ENCODE results near the gene MFAP3L.
"Not testable (repeated sequence)": the region's sequence is repeated elsewhere in the genome, so short reads cannot be mapped to it uniquely, and the experiment has no call there.

Gene MFAP3L

DNA sequence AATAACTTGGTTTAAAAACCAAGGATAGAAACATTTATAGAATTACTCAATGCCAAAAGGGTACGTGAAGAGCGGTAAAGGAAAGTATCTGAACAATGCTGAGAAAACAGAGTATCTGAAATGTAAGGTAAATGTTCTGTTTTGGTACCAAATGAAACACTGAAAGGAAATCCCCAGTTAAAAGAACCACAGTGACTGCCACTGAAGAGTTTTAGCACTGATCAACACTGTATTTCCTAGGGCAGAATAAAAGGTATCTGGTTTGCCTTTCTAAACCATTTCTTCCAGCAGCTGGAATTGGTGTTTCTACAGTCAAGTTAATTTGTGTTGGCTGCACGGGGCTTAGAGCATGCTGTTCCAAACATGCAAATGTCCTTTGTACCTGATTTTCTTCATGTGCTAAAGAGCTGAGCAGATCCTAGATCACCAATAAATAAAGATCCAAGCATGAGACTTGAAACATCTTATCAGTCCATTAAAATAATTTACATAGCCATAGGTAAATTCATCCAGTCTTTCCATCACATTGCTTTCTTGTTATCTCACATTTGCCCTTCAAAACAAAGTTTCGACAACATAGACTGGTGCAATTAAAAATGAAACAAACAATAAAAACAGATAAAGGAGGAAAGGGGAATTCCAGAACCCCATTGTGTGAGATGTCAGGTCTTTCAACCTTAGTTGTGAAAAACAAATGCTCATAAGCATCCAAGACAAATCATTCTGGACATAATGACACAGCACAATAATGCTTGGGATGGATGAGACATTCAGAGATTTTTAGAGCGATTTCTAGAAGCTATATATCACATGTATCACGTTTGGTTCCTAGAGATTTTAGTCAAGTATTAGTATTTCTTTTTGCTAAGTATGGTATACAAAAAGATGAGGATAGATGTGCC is 38.6 kb downstream of the MFAP3L start:
- no peak for DNase-seq (ENCODE audit: low spot score)

DNA sequence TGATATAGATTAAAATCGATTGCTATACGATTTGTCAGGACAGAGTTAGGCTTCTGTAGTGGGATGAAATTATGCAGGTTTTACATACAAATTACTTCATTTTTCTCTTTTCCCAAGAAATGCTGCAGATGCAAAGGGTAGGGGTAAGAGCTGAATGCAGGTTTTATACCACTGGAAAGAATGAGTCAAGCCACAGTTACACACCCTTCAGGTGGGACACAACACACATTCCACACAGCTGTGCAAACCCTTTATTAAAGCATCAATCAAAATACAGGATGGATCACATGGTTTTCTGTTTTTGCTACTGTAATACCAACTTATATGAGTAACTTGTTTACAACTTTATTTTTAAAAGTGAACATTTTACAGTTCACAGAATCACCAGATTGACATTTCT is 39.8 kb downstream of the MFAP3L start:
- no peak for DNase-seq (ENCODE audit: low spot score)

DNA sequence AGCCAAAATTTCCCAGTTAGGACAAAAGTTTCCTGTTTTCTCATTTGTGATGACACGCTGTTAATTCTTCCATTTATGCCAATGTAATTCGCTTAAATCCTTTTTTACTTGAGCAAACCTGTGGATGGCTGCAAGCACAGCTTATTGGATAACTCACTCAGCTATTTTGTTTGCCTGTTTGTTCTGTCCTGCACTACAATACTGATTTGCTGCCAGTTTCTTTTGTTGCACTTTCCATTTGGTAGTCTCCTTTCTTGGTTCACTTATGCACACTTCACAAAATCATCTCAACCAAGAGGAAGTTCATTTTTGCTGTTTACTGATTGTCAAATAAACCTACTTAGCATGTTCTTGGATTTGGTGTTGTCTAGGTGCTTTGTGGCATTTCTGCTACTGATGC is 40.3 kb downstream of the MFAP3L start:
- no peak for DNase-seq (ENCODE audit: low spot score)

DNA sequence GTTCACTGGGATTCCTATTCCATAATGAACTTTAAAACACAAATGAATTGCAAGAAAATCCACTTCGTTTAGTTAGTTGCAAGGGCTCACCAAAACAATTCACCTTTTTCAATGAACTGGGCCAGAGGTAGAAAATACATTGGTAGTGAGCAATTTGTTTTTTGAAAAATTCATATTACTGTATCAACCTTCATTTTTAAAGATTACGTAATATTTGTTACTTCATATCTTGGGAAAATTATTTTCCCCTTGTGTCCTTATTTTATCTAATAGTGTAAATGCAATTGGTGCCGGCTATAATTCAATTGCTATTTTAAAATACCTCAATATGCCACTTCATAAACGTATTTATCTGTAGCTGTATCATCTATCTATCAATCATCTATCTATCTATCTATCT is 41.5 kb downstream of the MFAP3L start:
- no peak for DNase-seq (ENCODE audit: low spot score)

DNA sequence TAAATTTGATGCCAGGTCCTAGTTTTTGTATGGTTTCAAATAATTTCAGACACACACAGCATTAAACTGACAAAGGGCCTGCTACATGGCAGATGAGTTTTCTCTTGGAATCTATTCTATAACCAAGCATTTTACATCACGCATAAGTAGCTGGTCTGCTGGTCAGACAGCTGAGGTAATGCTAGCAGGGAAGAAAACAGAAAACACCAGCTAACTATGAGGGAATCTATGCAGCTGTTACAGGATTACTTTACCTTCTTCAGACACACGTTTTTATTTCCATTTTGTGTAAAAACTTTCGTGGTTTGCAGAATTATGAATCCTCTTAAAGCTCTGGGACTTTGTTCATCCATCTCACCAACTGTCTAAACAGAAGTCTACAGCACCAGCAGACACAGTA is 42.0 kb downstream of the MFAP3L start:
- no peak for DNase-seq (ENCODE audit: low spot score)

DNA sequence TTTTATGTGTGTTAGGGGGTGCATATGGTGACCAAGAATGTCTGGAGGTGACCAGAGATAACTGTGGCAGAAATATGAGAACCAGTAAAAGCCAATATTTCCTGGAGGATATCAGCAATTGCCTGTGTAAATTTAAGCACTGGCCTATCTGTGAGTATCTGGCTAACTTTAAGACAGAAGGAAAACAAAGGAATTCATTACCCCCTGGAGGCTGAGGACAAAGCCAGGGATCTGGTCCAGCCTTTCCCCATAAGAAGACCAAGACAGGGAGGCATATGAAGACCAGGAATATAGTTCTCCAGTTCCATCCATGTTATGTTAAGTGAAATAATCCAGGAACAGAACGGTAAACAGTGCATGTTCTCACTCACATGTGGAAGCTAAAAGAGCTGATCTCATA is 49.2 kb downstream of the MFAP3L start:
- no peak for DNase-seq (ENCODE audit: low spot score)

DNA sequence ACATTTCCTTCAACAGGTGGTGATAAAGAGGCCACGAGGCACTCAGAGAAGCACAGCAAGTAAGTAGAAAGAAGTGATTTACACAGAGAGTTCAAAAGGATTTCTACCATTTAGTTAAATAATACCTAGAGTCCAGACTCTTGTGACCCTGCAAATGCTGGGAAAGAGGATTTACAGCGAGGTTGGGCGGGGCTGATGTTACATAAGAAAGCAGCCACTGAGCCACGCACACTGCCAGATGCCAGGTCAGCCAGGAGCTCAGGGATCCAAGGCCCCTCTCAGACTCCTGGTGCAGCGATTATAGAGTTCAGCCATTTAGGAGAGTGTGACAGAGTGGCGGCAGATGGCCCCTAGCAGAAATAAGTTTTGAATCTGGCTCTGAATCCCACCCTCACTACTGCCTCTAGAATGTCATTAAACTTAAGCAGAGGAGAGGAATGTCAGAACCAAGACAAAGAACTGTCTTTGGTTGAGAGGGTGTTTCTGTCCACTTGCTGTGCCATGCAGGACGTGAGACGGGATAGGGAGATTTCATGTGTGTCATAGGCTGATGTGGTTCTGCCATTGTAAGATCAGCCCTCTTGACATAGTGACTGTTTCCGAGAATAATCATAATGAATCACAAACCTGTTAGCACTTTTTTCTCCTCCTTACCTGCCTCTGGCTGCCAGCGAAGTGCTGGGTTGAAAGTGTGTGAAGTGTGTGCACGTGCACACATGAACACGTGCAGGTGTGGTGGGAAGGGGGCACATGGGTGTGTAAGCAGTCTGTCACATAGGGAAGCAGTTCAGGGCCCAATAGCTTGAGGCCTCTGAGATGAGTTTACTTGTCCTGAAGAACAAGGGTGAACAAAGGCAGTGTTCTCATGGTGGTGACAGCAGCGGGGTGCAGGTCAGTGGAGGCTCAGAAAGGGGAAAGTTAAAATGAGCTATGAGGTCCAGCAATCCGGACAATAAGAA is 50.1 kb downstream of the MFAP3L start:
- DNase-seq (ENCODE audit: low spot score): no peak

DNA sequence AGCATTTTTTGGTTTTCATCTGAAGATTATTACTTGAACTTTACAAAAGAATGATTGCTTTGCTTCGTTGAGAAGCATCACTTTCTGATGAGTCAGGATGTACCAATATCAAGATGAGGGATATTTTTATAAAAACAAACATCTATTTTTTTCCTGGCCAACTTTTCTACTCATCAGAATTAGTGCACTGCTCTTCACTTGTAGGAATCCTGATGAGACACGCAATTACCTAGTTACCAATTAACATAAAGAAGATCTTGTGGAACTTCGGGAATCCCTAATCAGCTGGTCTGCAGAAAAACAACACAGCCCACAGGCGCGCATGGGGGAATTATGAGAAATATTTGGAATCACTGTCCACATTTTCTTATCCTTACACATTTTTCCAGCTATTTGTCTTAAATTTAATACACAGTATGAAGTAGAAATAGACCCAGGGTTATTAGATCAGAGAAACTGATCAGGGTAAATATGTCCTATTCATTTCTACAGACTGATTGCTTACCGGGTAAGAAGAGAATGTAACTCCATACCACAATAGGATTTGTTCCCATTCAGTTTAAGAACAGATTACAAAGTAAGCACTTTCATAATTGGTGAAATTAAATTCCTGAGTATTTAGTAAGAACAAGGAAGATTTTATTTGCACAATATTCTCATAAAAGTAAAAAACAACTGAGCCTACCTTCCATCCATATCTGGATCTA is 50.9 kb downstream of the MFAP3L start:
- no peak for DNase-seq (ENCODE audit: low spot score)

DNA sequence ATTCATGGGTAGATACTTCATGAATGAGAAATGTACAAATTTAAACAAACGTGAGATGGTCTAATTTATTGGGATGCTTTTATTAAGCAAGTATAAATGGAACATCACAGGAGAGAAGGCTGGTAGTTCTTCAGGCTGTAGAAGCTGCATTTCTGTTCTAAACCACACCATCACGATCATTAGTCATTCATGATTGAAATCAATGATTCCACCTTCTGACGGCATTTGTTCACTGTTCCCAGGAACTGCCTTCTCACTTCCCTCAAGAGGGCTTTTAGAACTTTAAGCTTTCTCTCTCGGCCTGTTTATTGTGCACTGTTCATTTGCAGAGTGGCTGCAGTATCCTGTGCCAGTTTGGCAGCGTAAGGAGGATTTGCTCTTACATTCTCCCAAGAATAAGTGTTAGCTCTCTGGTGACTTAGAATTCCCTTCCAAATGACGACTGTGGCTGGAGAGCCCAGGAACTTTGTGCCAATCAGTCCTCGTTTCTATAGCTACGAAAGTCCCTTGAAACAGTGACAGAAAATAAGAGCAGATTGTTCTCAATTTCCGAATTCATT is 54.7 kb downstream of the MFAP3L start:
- peak; percentile 74 for DNase-seq (ENCODE audit: low spot score)

DNA sequence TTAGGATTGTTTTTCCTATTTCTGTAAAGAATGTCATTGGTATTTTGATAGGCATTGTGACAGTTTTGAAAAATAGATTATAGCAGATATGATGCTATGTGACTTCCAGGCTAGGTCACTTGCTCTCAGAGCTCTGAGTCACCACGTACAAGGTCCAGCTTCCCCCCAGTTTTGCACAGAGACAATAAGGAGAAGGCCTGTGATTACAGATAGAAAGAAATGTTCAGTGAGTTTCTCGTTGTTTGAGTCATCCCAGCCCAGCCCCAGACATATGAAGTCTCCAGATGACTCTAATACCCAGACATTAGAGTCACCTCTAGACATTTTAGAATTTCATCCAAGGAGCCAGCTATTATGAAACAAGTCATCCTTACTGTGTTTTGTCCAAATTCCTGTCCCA is 57.2 kb downstream of the MFAP3L start:
- DNase-seq (ENCODE audit: low spot score): no peak

DNA sequence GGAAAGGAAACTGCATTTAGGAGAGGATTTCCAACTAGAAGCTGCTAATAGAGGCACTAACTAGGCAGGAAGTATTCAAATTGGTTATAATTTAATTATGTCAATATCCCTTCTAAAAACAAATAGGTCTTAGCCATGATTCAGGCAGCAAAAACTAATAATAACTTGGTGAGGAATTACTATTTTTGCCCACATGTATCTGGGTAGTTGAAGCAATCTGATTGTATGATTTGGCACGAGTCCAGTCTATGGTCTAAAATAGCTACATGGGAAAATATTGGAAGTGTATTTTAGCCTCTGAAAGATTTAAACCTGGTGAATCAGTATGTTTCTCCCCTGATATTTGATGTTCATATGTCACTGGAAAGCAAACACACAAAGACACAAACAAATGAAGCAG is 62.2 kb downstream of the MFAP3L start:
- DNase-seq (ENCODE audit: low spot score): no peak

DNA sequence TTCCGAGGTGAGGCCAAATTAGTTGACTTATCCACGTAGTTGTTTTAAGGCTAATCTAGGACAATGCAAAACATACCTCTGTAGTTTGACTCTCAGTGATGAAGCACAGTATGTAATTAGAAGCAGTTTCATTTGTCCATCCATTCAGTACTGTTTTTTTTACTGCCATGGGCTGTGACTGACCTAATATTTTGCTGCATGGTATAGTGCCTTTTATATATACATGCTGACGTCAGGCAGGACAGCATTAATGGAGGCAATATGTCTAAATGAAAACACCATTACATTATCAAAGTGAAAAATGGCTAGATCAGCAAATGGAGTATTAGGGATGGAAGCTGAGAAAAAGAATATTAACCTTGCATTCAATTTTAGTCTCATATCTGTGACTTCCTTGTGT is 66.9 kb downstream of the MFAP3L start:
- DNase-seq (ENCODE audit: low spot score): no peak

DNA sequence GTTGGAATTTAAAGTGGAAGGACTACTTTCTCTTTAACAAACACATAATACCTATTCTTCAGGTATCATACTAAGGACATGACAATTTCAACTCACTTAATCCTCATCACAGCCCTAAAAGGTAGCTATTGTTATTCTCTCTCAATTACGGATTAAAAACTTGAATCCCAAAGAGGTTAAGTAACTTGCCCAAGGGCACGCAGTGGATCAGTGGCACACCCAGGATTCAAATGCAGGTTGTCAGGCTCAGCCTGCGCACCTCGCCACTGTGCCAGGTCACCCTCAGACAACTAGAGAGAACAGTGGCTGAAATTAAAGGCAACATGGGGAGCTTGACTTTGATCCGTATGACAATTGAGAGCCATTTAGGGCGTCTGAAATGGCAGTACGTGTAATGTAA is 67.6 kb downstream of the MFAP3L start:
- no peak for DNase-seq (ENCODE audit: low spot score)

DNA sequence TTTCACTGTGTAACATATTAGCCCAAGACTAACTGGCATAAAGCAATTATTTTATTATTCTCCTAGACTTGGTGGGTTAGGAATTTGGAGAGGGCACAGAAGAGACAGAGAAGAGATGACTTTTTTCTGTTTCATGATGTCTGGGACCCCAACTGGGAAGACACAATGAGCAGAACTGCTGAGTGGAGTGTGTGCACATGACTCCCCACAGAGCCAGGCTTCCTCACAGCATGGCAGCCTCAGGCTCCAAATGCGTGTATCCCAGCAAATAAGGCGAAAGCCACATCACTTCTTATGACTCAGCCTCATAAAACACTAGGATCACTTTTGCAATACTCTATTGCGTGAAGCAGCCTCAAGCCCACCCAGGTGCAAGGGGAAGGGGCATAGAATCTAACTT is 68.4 kb downstream of the MFAP3L start:
- no peak for DNase-seq (ENCODE audit: low spot score)

DNA sequence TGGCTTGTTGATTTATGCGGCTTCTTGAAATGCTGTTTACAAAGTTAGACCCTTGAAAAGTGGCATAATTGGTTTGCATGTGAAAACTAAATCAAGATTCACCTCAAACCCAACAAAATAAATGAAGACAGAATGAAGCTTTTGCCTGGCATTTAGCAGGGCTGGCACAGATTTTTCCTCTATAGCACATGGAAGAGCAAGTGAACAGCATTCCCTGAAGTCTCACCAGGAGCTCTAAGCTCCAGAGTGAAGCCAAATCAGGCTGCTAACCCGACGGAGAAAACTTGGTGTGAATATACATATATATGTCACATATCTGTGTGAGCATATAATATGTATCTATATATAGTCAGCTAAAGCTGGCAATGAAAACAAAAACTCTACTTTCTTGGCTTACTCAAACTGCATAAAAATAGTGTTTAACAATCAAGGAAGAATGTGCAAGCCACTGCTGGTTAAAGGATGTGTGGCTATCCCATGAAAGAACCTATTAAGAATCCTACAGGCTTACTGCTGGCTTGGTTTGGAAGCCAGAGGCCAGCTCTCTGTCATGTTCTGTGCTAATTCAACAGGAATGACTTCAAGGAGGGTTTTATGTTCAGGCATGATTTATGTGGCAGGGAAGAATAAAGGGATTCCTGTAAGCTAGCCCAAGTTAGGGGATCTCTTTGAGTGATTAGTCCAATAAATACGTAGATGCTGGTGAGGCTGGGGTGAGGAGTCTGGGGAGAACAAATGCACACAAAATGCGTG is 69.9 kb downstream of the MFAP3L start:
- no peak for DNase-seq (ENCODE audit: low spot score)

DNA sequence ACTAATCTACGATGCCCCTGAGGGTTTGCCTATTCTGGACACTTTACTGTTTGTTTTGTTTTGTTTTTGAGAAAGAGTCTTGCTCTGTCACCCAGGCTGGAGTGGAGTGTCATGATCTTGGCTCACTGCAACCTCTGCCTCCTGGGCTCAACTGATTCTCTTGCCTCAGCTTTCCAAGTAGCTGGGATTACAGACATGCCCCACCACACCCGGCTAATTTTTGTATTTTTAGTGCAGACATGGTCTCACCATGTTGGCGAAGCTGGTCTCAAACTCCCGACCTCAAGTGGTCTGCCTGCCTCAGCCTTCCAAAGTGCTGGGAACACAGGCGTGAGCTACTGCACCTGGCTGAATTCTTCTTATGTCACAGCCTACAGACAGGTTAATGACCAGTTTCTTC is 70.7 kb downstream of the MFAP3L start:
- no peak for DNase-seq (ENCODE audit: low spot score)

DNA sequence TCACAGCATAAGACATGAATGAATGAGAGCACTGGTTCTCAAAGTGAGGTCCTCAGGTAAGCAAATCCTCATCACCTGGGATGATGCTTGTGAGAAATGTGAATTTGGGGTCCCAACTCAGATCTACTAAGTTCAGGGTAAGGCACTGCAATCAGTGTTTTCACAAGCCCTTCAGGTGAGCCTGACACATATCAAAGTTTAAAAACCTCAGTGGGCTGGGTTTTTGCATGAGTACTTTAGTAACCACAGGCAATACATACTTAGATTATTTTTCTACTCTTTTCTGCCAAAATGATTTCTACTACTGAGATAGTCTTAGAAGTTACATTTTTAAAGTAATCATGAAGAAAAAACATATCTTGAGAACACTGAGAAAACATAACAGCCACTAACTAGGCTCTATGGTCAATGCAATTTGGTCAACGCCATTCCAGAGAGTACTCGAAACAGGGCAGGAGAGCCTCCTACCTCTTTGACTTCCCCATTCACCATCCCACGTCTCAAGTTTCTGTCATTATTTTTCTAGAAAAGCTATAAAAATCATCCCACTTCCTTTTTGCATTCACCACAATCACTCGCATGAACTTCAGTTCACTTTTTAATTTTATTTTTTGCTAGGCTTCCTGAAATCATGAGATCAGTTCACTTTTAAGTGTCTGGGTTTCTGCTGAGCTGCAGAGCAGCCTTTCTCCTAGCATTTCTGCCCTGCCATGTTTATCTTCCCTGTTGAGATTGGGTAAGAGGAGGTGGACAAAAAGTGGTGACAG is 73.8 kb downstream of the MFAP3L start:
- no peak for DNase-seq (ENCODE audit: low spot score)

DNA sequence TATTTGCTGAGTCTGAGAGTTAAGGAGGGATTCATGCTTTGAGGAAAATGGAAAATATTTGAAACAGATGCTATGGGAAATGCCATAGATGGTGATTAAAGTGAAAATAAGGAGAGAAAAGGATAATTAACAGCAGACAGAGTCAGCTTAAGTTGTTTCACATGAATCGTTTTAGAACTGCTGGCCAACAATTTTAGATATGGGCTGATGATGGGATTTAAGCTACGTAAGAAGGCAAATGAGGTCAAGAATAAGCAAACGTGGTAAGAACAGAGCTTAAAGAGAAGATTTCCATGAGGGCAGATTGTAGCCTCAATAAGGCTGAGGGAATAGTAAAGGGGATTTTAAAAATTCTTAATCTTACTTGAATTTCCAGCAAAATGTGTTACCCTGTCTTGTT is 77.9 kb downstream of the MFAP3L start:
- no peak for DNase-seq (ENCODE audit: low spot score)

DNA sequence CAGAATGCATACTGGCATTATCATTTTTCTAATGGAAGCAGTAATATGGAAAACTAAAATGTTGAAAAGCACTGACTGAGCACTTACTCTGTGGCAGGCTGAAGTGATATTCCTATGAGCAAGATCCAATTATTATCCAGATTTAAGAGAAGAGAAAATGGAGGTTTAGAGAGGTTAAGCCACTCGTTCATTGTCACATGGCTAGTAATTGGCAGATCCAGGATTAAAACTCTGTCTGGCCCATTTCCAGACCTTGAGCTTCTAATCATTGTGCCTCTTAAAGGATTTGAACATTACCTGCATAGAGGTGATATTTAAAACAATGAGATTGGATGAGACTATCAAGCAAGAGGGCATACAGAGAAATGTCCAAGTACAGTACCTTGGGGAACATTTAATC is 80.6 kb downstream of the MFAP3L start:
- DNase-seq (ENCODE audit: low spot score): no peak

DNA sequence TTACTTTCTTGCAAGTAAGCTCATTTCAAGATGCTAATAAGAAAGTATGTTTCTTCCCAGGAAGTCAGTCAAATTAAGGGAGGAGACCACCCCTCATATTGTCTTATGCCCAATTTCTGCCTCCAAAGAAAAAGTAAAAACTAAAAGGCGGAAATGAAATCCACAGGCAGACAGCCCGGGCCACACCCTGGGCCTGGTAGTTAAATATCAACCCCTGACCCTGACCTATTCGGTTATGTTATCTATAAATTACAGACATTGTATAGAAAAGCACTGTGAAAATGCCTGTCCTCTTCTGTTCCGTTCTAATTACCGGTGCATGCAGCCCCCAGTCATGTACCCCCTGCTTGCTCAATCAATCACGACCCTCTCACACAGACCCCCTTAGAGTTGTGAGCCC is 82.6 kb downstream of the MFAP3L start:
- not testable (repeated sequence) for DNase-seq (ENCODE audit: low spot score)

DNA sequence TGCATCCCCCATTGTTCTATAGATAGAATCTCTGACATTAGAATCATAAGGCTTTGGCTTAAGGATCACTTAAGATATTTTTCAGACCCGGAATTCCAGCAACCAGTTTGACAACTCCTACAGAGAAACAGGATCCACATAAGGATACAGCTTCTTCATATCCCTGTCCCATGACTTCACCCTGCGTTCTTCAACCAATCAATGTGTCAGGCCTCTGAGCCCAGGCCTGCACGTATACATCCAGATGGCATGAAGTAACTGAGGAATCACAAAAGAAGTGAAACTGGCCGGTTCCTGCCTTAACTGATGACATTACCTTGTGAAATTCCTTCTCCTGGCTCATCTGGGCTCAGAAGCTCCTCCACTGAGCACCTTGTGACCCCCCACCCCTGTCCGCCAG is 85.1 kb downstream of the MFAP3L start:
- no peak for DNase-seq (ENCODE audit: low spot score)

Measured in globus pallidus (tissue), 1 donor.